ENCODE data around the gene CD247.

CD247 gene

GRCh38 chr1:167431261-167431908, 86.9 kb downstream of the CD247 start:
- TF ChIP-seq, protein P1, sequence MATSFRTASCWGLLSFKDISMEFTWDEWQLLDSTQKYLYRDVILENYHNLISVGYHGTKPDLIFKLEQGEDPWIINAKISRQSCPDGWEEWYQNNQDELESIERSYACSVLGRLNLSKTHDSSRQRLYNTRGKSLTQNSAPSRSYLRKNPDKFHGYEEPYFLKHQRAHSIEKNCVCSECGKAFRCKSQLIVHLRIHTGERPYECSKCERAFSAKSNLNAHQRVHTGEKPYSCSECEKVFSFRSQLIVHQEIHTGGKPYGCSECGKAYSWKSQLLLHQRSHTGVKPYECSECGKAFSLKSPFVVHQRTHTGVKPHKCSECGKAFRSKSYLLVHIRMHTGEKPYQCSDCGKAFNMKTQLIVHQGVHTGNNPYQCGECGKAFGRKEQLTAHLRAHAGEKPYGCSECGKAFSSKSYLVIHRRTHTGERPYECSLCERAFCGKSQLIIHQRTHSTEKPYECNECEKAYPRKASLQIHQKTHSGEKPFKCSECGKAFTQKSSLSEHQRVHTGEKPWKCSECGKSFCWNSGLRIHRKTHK (tag by site-specific recombination; IDR thresholded peaks at IDR 0.05), result no peak
- TF ChIP-seq SCRT2 (tag by site-specific recombination; IDR thresholded peaks at IDR 0.05), result 0 out of 2 replicates have a peak, but pooled peaks have one; percentile 22
- TF ChIP-seq, protein P2, sequence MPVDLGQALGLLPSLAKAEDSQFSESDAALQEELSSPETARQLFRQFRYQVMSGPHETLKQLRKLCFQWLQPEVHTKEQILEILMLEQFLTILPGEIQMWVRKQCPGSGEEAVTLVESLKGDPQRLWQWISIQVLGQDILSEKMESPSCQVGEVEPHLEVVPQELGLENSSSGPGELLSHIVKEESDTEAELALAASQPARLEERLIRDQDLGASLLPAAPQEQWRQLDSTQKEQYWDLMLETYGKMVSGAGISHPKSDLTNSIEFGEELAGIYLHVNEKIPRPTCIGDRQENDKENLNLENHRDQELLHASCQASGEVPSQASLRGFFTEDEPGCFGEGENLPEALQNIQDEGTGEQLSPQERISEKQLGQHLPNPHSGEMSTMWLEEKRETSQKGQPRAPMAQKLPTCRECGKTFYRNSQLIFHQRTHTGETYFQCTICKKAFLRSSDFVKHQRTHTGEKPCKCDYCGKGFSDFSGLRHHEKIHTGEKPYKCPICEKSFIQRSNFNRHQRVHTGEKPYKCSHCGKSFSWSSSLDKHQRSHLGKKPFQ (tag by site-specific recombination; IDR thresholded peaks at IDR 0.05), result no peak
- ChIA-PET POLR2A (interaction anchor here (0.6 kb wide), 1 partner anchor 183 kb away, joined by 5 read pairs; no protein-coding TSS in a partner anchor), CTCF (interaction anchor here (0.9 kb wide), 1 partner anchor 14 kb away, joined by 4 read pairs; no protein-coding TSS in a partner anchor)
- no peak overlapping the region for H3K4me3 ChIP-seq (ENCODE audit: low read depth, low read length)
- no peaks in the 10 kb centered on the region for H3K4me1 ChIP-seq (ENCODE audit: control insufficient read depth, insufficient read depth, low read length)
- H3K9me3 ChIP-seq (ENCODE audit: control insufficient read depth, insufficient read depth, low read depth, low read length), result no peaks in the 10 kb centered on the region
- no peaks in the 10 kb centered on the region for H3K36me3 ChIP-seq (ENCODE audit: control insufficient read depth in 2 of 2, insufficient read depth in 1 of 2, low read length in 2 of 2)
- no peak overlapping the region for H3K27ac ChIP-seq (ENCODE audit: extremely low read depth, low read depth, low read length)

DNA sequence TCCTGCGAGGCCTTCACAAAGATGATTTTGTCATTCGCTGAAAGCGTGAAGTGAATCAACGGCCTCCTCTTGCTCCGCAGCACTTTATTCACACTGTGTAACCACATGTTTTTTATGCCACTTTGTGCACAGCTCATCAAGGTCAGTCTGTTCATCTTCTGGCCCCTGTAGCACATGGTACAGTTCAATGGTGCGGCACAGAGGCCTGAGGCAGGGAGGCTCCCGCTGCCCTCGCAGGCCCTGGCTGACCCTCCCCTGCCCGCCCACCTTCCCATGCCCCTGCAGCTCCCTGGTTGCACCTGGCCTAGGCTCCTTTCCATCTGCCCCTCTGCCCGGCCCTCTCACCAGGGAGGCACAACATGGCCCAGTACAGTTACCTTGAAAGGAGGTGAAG, 87.5 kb downstream of the CD247 start:
- POLR2A ChIA-PET, result interaction anchor here (0.6 kb wide), 1 partner anchor 183 kb away, joined by 5 read pairs; no protein-coding TSS in a partner anchor
- Histone ChIP-seq H3K36me3 (ENCODE audit: control insufficient read depth in 2 of 2, insufficient read depth in 1 of 2, low read length in 2 of 2) (no peaks in the 10 kb centered on the region), H3K27ac (ENCODE audit: extremely low read depth, low read depth, low read length) (no peak overlapping the region), H3K4me1 (ENCODE audit: control insufficient read depth, insufficient read depth, low read length) (no peaks in the 10 kb centered on the region), H3K4me3 (ENCODE audit: low read depth, low read length) (no peak overlapping the region), H3K9me3 (ENCODE audit: control insufficient read depth, insufficient read depth, low read depth, low read length) (no peaks in the 10 kb centered on the region)
- TF ChIP-seq, protein P3, sequence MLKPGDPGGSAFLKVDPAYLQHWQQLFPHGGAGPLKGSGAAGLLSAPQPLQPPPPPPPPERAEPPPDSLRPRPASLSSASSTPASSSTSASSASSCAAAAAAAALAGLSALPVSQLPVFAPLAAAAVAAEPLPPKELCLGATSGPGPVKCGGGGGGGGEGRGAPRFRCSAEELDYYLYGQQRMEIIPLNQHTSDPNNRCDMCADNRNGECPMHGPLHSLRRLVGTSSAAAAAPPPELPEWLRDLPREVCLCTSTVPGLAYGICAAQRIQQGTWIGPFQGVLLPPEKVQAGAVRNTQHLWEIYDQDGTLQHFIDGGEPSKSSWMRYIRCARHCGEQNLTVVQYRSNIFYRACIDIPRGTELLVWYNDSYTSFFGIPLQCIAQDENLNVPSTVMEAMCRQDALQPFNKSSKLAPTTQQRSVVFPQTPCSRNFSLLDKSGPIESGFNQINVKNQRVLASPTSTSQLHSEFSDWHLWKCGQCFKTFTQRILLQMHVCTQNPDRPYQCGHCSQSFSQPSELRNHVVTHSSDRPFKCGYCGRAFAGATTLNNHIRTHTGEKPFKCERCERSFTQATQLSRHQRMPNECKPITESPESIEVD (tag by site-specific recombination; IDR thresholded peaks at IDR 0.05), result no peak
- TF ChIP-seq, protein P4, sequence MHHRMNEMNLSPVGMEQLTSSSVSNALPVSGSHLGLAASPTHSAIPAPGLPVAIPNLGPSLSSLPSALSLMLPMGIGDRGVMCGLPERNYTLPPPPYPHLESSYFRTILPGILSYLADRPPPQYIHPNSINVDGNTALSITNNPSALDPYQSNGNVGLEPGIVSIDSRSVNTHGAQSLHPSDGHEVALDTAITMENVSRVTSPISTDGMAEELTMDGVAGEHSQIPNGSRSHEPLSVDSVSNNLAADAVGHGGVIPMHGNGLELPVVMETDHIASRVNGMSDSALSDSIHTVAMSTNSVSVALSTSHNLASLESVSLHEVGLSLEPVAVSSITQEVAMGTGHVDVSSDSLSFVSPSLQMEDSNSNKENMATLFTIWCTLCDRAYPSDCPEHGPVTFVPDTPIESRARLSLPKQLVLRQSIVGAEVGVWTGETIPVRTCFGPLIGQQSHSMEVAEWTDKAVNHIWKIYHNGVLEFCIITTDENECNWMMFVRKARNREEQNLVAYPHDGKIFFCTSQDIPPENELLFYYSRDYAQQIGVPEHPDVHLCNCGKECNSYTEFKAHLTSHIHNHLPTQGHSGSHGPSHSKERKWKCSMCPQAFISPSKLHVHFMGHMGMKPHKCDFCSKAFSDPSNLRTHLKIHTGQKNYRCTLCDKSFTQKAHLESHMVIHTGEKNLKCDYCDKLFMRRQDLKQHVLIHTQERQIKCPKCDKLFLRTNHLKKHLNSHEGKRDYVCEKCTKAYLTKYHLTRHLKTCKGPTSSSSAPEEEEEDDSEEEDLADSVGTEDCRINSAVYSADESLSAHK (tag by site-specific recombination; IDR thresholded peaks at IDR 0.05), result no peak
- CTCF ChIA-PET, result interaction anchor here (0.9 to 2.3 kb wide), 2 partner anchors 12 to 13 kb away, joined by 4 to 6 read pairs; no protein-coding TSS in a partner anchor

- Histone ChIP-seq H3K27ac (ENCODE audit: extremely low read depth, low read depth, low read length) (no peak overlapping the region), H3K36me3 (ENCODE audit: control insufficient read depth in 2 of 2, insufficient read depth in 1 of 2, low read length in 2 of 2) (no peaks in the 10 kb centered on the region), H3K4me3 (ENCODE audit: low read depth, low read length) (no peak overlapping the region), H3K9me3 (ENCODE audit: control insufficient read depth, insufficient read depth, low read depth, low read length) (no peaks in the 10 kb centered on the region), H3K4me1 (ENCODE audit: control insufficient read depth, insufficient read depth, low read length) (no peaks in the 10 kb centered on the region)
- POLR2A ChIA-PET, result no interaction called here
- TF ChIP-seq ZNF707 (tag by site-specific recombination; IDR thresholded peaks at IDR 0.05) (no peak), ZNF140 (tag by site-specific recombination; IDR thresholded peaks at IDR 0.05) (no peak), ZBTB21 (tag by site-specific recombination; IDR thresholded peaks at IDR 0.05) (no peak), ZNF555 (tag by site-specific recombination; conservative IDR thresholded peaks at IDR 0.05) (no peak), TCF7L2 (IDR thresholded peaks at IDR 0.05; ENCODE audit: borderline replicate concordance, low read depth, low read length) (no peak), ZNF354C (tag by site-specific recombination; IDR thresholded peaks at IDR 0.05; ENCODE audit: borderline replicate concordance, low read depth) (no peak), ZNF549 (tag by site-specific recombination; IDR thresholded peaks at IDR 0.05) (no peak), ZNF274 (IDR thresholded peaks at IDR 0.05; ENCODE audit: low read length) (no peak), ZNF274 (tag by site-specific recombination; IDR thresholded peaks at IDR 0.05; ENCODE audit: borderline replicate concordance) (no peak), ZNF221 (tag by site-specific recombination; IDR thresholded peaks at IDR 0.05; ENCODE audit: borderline replicate concordance) (no peak), ZNF366 (tag by site-specific recombination; conservative IDR thresholded peaks at IDR 0.05) (no peak)
- CTCF ChIA-PET, result interaction anchor here (0.9 to 2.3 kb wide), 2 partner anchors 12 to 13 kb away, joined by 4 to 6 read pairs; no protein-coding TSS in a partner anchor
These were observed 88.0 kb downstream of the CD247 start for GRCh38 chr1:167430134-167430848.
